NCI-H526 treated with DMSO at 0.1 percent for 48 hours (cell line): Measurements from ENCODE around the gene NR2F1-AS1.

Experiments used
- DNase-seq: peaks from one replicate; lab custom pipeline; 2025; lab: John Stamatoyannopoulos, UW

The NR2F1-AS1 gene

GRCh38 chr5:93603078-93603792 lies 22.2 kb upstream of the NR2F1-AS1 start:
- no peak for DNase-seq

DNA sequence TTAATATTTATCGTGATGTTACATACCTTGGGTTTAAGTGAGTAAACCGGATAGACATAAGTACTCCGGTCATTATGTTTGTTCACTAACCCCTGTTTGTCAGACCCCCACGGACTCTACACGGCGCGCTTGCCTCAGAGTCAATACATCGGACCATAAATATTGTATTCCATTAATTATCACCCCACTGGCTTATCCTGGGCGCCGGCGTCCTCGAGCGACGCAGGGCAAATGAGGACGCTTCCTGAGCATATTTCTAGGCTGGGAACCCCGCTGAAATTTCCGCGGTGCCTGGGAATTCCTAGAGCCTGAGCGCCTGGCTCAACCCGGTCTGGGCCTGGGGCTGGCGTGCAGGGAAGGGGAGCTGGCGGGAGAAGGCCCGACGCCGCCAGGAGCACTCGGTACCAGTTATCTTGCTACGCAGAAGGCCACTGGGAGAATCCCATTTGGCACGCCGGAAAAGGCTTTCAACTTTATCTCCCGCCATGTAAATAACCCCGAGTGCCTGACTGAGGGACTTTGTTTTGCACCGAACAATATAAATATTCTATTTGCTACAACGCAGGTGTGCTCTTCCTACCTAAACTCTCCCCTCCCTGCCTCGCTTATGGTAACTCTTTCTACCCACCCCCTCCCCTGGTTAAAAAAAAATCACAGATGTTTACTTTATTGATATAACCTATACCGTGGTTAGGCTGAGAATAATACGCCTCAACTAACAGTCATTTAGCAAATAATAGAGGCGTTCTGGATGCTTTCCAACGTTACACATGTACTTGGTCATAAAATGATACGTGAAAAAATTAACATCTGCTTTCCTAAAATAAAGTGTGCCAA lies 21.4 kb upstream of the NR2F1-AS1 start:
- DNase-seq: no peak

DNA sequence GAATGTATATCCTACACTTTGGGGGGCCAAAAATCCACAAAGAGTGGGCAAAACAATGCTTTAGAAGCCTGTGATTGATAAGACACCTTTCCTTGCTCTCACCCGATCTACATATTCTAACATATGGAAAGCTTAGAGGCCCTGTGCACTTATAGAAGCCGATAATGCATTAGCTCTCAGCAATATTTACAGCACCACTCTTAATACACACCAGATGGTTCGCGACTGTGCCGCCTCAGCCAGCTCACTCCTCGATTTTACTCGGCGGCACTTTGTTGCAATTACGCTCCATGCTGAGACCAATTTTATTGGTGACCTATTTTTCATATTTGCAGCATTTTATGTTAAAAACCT lies 20.8 kb upstream of the NR2F1-AS1 start:
- no peak for DNase-seq

DNA sequence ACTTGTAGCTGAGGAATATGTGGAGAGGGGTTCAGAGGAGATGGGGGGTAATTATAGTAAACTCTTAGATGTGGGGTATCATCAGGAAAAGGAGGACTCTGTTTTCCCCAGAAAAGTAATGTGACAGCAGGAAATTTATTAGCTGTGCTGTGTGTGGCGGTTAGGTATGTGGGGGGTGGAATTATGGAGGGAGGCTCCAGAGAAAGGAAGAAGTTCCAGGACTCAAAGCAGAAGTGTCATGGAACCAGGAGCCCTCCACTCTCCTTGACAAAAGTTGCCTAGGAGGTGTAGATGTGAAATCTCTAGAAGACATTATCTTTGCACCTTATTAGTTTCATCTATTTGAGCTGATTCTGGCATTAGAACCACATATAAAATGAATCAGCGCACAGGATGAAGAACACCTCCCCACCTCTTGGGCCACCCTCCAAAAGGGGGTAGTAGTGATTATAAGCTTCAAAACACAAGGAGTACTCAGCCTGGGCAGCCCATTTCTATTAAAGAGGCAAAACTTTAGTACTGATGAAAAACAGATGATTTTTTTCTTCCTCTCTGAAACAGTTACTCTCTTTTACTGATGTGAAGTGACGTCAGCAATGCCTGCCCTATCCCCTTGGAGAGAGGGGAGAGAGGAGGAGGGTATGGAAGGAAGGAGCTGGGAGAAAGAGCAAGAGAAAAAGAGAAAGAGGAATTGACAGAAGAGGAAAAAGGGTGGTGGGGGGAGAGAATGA lies 20.2 kb upstream of the NR2F1-AS1 start:
- no peak for DNase-seq

DNA sequence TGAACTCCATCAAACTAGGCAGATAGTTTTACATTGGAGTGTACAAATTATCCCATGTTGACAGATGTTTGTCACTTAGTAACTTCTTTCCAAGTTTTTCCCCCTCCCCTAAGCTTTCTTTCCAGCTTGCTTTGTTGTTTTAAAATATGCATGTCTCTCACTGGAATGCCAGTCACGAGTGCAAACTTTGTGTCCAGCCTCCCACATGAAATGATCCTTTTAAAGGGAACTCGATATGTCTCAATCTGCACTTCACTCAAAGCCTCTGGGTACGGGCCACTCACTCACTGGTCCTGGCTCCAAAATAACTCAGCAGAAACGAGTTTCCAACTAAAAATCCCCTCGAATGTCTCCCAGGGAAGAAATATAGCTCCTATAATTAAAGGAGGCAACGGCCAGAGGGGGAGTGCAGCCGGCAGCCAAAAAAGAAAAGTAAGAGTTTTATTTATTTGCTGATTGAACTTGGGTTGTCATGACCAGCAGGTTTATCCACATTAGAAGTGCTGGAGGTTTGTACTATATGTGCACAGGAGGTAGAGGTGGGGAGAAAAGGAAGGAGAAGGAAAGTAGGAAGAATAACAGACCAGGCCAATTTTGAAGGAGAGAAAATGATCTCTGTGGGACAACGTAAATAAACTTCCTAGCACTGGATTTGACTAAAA lies 19.5 kb upstream of the NR2F1-AS1 start:
- no peak for DNase-seq

- DNase-seq: no peak
These were observed 18.5 kb upstream of the NR2F1-AS1 start for GRCh38 chr5:93599399-93600120.

DNA sequence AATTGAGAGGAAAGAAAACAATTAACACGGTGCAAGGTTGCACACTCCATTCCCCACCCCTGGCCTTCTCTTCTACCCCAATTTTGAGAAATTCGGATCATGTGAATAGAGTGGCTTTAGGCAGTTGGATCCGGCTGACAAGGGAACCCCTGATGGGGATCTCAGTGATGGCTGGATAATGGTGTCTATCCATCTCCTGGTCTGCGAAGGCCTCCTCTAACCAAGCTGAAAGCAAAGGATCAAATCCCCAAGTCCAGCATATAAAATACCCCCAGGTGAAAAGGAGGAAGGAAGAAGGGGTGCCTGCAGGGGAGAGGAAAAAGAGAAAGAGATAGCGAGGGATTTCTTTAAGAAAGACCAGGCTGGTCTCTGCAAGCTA lies 18.0 kb upstream of the NR2F1-AS1 start:
- no peak for DNase-seq

GRCh38 chr5:93598091-93599000 lies 17.3 kb upstream of the NR2F1-AS1 start:
- no peak for DNase-seq

GRCh38 chr5:93596676-93597490 lies 15.9 kb upstream of the NR2F1-AS1 start:
- DNase-seq: no peak

- DNase-seq: no peak
These were observed 15.3 kb upstream of the NR2F1-AS1 start for GRCh38 chr5:93596310-93596675.

DNA sequence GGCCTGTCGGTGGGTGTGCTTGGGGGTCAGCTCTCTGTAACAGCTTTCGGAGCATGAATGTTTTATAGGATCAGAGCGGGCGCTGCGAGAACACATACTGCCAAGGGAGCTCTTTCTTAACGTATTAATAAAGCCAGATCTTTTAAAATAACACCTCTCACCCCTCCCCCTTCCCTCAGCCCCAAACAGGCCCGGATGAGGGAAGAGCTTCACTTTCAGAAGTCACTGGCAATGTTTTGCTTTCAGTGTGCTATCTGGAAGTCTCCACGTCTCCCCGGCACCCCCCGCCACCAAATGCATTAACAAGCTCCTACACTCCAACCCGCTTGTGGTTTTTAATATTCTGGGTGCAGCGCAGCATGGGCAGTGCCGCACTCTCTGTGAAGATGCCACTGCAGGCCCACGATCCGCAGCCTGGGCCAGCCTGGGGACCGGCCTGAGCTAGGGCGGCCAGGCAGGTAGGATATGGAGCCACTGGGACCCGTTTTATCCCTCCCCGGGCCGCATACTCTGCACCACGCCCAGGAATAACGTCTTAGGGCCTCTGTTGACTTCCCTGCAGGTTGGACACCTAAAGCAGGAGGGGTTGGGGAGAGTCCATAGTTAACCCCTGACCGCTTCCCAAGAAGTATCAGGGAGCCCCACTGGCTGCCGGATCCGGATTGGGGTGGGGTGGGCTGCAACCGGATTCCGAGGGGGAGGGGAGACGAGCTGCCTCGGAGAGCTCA lies 14.6 kb upstream of the NR2F1-AS1 start:
- DNase-seq: no peak

DNA sequence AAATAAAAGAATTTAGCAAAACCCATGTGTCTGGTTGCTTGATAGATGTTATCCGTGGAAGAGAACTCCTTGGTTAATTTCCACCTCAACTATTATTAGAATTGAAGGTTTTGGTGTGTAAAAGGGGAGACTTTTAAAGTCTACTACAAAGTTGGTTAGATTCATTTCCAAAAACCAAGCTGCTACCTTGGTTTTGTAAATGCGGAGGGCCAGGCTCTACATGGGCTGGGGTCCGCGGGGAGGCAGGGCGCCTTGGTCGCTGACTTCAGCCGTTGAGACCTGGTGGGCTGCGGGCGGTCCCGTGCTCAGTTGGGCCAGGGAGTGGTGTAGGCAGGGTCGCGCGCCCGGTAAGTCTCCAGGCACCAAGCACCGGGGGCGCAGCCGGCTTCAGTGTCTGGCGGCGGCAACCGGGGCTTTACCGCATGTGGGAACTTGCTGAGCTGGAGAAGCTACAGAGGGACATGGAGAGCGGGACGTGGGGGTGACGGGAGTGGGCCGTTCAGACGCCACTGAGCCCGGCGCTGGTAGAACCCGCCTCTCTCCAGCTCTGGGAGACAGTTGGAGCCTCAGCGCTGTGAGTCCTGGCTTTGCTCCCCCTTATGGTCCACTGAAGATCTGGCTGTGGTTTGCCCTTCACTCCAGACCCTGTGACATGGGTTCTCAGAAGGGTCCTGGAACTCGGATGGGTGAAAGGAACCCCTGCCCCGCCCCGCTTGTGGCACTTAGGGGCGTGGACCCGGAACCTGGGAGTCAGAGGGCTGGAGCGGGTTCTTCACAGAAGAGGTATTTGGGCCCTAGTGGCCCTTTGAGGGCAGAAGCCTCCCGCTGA lies 13.8 kb upstream of the NR2F1-AS1 start:
- DNase-seq: no peak

- no peak for DNase-seq
These were observed 12.6 kb upstream of the NR2F1-AS1 start for GRCh38 chr5:93593476-93594131.

DNA sequence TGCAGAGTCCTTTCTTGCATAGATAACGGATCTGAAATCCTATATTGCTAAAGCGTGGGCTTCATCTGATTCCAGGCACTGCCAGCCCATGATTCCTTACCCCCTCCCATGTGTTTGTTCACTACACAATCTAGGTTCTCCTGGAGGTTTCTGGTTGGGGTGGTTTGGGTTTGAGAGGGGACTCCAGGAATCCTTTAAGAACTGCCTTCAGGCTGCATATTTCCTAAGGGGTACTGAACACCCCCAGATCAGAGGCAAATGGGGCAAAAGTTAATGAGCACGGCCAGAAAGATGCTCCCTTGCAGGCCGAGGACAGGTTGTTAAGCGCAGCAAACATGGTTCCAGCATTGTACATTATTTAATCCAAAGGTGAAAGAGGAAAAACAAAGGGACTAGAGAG lies 11.9 kb upstream of the NR2F1-AS1 start:
- no peak for DNase-seq

DNA sequence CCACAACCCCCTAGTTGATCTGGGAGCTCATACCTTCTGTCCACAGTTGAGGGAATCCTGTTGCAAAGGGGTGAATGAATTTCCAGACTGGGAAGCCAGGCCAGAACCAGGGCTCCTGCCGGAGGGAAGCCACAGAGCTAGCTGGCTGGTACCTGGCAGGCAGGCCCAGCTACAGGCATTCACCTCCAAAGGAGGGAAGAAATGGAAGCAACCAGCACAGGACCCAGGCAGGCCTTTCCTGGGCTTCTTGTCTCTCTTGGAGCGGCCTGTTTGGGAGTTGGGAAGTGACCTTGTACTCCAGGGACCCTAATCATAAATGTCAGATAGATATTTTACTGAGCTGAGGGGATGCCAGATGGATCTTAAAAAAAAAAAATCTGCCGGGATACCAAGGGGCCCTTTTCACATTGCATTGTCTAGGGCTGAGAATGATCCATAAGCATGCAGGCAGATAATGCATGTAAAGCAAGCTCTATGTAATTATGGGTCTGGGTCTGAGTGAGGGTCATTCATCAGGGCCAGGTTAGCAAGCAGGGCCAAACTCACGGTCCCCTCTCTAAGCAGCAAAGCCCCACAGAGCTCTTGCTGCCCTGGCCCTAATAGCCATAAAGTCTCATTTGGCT lies 10.4 kb upstream of the NR2F1-AS1 start:
- DNase-seq: no peak

- no peak for DNase-seq
These were observed 9.5 kb upstream of the NR2F1-AS1 start for GRCh38 chr5:93590493-93590892.

- no peak for DNase-seq
These were observed 8.8 kb upstream of the NR2F1-AS1 start for GRCh38 chr5:93589829-93590215.
